MM.1S (cell line): Measurements from ENCODE around the gene BCAS3.

Experiments
- EZH2 ChIP-seq: fragments of 300-600 bp; sonication (generic); optimal IDR thresholded peaks from 2 replicates; pipeline ENCODE3; 2017; ENCODE audit warnings: low read depth, mild to moderate bottlenecking, antibody characterized with exemption, low read length, mixed read lengths
- EZH2phosphoT487 ChIP-seq: fragments of 300-600 bp; sonication (generic); IDR thresholded peaks from 2 replicates; pipeline ENCODE4 v1.6.1; 2018; ENCODE audit warnings: antibody characterized with exemption, low read length
- TF ChIP-seq, protein P1 (sequence below): fragments of 300-600 bp; sonication (generic); IDR thresholded peaks from 2 replicates; pipeline ENCODE4 v1.5.1; 2016; ENCODE audit warnings: antibody characterized with exemption, low read length, mixed read lengths

DNA sequence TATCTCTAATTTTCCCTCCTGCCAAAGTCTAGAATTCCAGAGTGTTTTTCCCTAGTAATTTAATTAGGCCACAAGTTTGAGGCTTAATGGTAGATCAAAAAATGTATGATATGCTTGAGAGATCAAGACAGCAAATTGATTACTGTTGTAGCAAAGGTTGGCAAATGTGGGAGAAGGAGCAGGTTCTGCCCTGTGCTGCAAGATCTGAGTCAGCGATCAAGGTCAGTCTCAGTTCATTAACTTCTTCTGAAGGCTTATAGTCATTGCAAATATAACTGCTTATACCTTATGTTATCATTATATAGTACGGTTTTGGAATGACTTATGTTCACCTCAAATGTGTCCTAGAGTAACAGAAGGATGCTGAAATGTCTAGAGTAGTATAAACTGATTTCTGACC, 490.9 kb downstream of the BCAS3 start:
- TF ChIP-seq, protein P1, sequence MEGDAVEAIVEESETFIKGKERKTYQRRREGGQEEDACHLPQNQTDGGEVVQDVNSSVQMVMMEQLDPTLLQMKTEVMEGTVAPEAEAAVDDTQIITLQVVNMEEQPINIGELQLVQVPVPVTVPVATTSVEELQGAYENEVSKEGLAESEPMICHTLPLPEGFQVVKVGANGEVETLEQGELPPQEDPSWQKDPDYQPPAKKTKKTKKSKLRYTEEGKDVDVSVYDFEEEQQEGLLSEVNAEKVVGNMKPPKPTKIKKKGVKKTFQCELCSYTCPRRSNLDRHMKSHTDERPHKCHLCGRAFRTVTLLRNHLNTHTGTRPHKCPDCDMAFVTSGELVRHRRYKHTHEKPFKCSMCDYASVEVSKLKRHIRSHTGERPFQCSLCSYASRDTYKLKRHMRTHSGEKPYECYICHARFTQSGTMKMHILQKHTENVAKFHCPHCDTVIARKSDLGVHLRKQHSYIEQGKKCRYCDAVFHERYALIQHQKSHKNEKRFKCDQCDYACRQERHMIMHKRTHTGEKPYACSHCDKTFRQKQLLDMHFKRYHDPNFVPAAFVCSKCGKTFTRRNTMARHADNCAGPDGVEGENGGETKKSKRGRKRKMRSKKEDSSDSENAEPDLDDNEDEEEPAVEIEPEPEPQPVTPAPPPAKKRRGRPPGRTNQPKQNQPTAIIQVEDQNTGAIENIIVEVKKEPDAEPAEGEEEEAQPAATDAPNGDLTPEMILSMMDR: no peak
- no peak for TF ChIP-seq EZH2phosphoT487
- no peak for TF ChIP-seq EZH2
